Left kidney (tissue), 8 donors: Measurements from ENCODE around the gene NTSR2. TPM values are rescaled to one million over a fixed set of nuclear protein-coding genes. Genes with fewer than 3 reads are reported as not detected.

Experiments used
- DNase-seq: peaks from one replicate; pipeline ENCODE4 v3.0.0-alpha.2; 2013
- long read RNA-seq, 8 donors: transcript quantifications; one replicate each; lab custom pipeline, GENCODE V29; 2026
- polyA plus RNA-seq: library from polyadenylated mRNA; unstranded; fragments of 120-200 nt; gene quantifications from one replicate; pipeline ENCODE4 v1.2.1, GENCODE V29; 2013; ENCODE audit not compliant: insufficient read length

NTSR2 gene, protein sequence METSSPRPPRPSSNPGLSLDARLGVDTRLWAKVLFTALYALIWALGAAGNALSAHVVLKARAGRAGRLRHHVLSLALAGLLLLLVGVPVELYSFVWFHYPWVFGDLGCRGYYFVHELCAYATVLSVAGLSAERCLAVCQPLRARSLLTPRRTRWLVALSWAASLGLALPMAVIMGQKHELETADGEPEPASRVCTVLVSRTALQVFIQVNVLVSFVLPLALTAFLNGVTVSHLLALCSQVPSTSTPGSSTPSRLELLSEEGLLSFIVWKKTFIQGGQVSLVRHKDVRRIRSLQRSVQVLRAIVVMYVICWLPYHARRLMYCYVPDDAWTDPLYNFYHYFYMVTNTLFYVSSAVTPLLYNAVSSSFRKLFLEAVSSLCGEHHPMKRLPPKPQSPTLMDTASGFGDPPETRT
- not detected for polyA plus RNA-seq
- long read RNA-seq, donor 1 = 0 reads
- long read RNA-seq, donor 2 = 0 reads
- long read RNA-seq, donor 3 = 0 reads
- long read RNA-seq, donor 4 = 0 reads
- long read RNA-seq, donor 5 = 0 reads
- long read RNA-seq, donor 6 = 0 reads
- long read RNA-seq, donor 7 = 0 reads
- long read RNA-seq, donor 8 = 0 reads

DNA sequence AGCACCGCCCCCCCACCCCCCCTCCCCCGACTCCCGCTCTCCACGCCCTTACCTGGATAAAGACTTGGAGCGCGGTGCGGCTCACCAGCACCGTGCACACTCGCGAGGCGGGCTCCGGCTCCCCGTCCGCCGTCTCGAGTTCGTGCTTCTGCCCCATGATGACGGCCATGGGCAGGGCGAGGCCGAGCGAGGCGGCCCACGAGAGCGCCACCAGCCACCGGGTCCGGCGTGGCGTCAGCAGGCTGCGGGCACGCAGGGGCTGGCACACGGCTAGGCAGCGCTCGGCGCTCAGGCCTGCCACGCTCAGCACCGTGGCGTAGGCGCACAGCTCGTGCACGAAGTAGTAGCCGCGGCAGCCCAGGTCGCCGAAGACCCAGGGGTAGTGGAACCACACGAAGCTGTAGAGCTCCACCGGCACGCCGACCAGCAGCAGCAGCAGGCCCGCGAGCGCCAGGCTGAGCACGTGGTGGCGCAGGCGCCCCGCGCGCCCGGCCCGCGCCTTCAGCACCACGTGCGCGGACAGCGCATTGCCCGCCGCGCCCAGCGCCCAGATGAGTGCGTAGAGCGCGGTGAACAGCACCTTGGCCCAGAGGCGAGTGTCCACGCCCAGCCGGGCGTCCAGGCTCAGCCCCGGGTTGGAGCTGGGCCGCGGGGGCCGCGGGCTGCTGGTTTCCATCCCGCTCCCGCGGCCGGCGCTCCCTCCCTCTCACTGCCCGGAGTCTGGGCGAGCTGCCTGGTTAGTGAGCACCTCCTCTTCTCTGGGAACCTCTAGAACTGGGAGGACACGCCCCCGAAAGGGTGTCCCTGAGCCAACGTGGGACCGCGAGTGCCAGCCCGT lies at the start of gene NTSR2:
TSS of gene NTSR2 (minus strand) at position 742 of the 838 bp plus-strand sequence. CDS start at position 676, 66 bp downstream.
- DNase-seq = peak; percentile 77

DNA sequence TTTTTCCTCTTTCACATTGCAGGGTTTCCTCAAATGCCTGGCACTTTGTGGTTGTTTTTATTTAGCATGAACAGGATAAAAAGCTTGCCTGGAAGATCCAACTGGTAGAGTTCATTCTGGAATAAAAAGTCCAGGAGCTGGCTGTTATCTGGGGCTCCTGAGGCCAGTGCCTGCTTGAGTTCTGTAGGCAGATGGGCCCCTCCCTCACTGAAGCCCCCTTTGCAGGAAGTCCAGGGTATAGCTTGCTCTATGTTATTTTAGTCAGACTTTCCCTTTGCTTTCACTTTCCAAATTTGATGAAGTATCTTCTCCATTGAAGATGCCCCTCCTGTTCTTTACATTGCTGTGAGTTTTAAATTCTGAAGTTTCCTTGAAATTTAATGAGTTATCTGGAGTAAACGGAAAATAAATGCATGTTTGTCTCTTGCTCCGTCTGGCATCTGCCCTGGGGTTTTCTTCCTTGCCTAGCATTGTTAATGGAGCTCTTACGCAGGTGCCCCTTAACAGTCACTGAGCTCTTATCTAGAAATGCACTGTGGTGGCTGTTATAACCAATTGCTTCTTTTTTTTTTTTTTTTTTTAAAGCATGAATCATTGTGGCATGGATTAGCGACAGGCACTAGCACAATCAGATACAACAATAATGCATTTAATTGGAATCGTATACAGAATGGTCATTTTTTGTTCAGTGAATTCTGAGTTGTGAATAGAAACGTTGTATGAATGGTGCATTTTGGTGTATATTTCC lies 49.4 kb upstream of the NTSR2 start:
- no peak for DNase-seq

DNA sequence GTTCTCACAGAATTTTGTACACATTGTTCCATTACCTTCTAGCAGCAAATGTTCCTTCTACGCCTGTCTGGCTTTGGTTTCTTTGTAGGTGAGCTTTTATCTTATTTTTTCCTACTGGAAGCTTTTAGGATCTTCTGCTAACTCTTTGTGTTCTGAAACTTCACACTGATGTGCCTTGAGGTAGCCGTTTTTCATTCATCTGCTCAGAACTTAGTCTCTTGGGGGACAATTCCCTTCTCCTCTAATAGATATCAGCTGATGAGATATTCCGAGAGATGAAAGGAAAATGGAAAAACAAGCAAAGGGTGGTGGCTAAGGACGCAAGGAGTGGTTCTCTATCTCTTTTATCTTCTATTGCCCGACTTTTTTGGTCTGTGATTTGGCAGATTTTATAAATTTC lies 48.6 kb upstream of the NTSR2 start:
- DNase-seq = no peak

DNA sequence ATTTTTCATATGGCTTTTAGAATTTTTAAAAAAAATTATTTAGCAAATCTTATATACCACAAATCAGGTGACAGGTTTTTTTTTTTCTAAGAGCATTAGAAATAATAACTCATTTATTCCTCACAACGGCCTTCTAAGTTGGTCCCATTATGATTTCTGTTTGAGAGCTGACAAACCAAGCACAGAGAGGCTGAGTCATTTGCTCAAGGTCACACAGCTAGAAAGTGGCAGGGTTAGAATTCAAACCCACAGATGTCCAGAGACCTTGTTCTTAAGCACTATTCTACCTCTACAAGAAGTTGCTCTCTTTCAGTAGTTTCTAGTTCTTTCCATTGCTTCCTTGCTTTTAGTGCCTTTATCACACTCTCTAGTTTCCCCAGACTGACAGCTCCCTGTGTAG lies 47.6 kb upstream of the NTSR2 start:
- DNase-seq = no peak

DNA sequence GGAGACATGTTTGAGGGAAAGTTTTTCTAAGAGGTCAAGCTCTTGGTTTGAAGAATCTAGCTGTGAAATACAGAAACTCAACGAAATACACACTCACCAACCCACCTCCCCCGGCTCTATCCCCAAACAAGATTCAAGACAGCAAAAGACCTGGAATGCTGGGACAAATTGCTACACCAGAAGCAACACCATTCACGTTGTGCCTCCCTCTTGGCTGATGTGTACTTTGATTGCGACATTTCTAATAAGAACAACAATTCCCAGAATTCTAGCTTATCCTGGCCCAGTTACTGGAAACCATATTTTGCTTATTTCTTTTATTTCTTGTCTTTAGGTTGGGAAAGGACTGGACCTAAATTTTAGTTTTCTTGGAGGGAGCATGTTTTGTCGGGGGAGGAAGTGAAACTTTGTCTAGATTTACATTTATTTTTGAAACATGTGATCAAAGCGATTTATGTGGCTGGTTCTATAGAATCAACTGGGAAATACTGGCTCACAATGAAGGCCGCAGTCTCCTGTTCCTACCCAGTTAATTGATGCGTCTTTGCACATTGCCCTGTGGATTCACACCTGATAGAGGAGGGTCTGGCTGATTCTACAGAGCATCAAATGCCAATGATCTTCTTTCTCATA lies 46.8 kb upstream of the NTSR2 start:
- no peak for DNase-seq

DNA sequence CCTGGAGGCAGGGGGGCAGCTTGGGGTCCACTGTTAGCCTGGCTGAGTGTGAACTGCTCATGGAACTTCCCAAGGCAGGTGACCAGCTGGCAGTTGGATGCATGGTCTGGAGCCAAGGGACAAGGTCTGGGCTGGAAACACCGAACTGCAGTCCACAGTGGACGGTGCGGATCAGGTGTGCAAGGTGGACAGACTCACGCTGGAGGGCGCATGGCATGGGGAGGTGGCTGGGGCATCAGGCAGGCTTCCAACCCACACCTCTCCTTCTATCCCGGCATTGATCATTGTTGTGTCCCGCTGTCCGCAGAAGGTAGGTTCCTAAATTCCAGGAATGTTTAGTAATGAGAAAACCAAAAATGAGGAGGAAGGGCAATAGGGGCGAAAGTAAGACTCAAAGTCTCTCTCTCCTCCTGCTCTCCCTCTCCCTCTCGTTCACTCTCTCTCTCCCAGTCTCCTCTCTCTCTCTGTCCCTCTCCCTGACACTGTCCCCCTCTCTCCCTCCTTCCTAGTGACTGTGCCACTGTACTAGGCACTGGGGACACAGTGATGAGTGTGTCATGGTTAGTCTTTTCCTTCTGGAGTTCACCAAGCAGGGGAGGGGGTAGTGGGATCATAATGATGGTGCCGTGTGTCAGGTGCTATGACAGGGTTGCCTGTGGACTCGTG lies 46.1 kb upstream of the NTSR2 start:
- DNase-seq = no peak

DNA sequence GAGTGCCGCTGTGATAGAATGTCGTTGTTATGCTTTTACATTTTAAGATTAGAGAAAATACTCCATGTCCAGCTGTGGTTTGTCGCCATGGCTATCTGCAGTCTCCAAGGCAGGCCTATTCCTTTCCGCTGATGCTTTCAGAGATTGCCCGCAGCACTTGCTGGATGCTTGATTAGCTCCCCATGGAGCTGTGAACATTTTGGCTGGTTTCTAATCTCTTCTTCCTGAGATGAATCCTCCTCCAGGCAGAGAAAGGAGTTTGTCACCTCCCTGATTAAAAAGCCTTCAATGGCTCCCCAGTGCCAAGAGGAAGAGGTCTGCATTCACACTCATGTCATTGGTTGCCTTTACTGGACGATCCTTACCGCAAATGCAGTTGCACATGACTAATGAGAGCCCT lies 43.8 kb upstream of the NTSR2 start:
- DNase-seq = no peak

DNA sequence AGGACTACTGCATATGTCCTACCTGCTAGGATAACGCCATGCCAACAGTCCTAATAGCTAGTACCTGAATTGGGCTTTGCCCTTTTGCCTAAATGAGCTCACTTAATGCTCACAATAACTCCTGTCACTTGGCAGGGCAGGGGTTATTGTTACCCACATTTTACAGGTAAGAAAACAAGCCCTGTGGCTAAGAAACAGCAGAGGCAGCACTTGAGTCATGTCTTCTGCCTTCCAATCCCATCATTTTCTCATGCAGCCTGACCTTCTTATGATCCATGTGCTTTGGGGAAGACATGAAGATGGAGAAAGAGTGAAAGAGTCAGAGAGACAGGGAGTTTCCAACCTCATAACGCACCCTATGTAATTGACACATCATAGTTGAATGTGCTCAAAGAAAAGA lies 42.9 kb upstream of the NTSR2 start:
- DNase-seq = no peak

DNA sequence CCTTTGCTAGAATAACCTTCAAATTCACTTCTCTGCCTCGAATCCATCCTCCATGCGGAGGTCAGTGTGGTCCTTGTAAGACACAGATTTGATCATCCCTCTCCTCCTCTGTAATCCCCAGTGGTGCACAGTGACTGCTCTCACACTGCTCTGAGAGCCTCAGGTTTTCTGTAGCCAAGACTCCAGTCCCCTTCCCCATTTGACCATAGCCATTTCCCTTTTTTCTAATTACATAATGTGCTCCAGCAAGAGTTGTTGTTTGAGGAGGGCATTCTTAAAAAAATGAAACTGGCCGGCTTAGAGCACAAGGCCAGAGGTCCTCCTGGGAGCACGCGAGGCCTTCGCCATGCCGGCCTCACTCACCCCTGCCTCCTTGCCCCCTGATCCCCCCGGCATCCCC lies 41.8 kb upstream of the NTSR2 start:
- no peak for DNase-seq

DNA sequence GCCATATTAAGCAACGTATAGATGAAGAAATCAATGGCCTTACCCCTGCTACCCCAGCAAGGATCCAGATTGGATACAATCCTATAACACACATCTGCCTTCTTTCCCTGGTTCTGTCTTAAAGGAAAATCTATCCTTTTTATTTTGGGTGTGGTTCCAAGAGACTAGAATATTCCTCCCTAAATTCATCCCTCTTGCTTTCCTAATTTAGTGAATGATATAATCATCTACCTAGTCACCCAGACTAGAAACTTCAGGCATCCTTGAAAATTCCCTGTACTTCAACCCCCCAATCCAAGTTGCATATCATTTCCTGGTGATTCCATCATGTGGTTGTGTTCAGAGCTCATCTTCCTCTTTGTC lies 41.3 kb upstream of the NTSR2 start:
- no peak for DNase-seq

DNA sequence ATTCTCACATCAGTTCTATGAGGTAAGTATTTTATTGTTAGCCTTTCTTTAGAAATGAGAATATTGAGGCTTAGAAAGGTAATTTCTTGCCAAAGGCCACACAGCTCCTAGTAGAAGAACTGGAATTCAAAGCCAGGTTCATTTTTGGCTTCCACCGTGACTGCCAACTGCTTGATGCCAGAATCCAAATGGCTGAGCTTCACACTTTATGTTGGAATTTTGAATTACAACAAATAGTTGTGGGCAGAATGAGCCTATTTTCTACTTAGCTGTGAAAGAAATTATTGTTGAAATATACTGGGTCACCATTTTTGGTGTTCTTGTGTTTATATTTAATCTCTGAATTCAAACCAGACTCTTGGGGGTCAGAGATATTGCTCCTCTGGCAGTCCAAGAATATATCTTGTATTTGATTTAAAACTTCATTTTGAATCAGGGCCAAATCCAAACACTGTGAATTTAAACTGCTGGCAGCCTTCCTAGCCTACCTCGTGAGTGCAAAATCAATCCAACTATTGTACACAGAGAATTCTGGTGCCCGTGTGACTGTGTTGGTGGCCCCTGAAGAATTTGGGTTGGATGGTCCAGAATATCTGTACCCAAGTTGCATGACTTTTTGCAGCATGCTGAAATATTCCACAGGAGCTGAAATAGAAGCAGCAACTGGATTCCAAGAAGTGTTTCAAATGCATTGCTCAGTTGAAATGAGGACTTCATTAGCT lies 40.8 kb upstream of the NTSR2 start:
- DNase-seq = no peak

DNA sequence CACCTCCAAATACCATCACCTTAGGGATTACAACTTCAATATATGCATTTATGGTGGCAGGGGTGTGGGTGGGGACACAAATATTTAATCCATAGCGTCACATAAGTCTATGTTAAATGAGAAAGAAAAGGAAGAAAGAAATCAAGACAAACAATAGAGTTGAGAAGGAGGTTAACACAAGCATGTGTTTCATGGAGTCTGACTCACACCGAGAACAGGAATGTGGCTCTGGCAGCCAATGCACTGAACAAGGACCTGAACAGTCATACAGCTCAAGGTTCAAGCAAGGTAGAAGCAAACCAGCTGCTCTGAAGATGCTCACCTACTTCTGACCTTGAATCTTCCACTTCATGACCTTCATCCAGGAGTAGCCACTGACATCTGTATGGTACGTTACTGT lies 40.2 kb upstream of the NTSR2 start:
- DNase-seq = no peak

DNA sequence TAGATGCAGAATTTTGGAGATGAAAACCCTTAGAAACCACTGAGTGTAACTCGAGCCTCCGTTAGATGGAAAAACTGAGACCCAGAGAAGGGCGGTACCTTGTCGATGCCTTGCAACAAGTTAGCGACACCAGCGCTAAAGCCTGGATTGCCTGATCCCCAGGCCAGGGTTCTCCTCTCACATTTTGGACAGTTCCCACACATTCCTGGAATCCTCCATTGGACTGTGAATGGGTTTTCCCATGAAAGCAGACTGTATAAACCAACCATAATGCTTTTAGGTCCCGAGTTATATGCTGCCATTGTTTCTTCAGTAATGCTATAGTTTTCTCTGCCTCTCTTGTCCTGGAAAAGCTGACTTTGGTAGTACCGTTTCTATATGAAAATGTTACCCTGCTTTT lies 39.3 kb upstream of the NTSR2 start:
- no peak for DNase-seq

DNA sequence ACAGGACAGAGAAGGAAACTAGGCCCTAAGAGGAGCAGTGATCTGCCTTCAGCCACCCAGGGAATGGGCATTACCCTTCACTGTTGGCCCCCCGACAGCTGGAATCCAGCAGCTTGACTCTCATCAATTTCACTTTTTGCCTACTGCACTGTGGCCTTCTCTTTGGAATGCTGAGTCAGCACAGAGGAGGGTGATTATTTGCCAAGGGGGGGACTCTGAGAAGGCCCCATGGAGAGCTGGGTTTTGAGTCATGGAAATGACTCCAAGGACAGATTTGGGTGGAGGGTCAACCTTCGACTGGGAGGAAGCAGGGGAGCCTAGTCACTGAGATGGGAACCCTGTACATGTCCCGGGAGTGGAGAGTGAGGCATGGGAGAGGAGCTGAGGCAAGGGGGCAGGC lies 38.1 kb upstream of the NTSR2 start:
- no peak for DNase-seq

DNA sequence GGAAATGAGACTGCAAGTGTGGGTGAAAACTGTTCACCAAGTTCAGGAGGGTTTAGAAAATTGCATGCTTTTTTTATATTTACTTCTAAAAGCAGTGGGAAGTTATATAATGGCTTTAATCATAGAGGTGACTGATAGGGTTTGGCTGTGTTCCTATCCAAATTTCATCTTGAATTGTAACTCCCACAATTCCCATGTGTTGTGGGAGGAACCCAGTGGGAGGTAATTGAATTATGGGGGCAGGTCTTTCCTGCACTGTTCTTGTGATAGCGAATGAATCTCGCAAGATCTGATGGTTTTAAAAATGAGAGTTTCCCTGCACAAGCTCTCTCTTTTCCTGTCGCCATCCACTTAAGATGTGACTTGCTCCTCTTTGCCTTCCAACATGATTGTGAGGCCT lies 35.7 kb upstream of the NTSR2 start:
- no peak for DNase-seq

DNA sequence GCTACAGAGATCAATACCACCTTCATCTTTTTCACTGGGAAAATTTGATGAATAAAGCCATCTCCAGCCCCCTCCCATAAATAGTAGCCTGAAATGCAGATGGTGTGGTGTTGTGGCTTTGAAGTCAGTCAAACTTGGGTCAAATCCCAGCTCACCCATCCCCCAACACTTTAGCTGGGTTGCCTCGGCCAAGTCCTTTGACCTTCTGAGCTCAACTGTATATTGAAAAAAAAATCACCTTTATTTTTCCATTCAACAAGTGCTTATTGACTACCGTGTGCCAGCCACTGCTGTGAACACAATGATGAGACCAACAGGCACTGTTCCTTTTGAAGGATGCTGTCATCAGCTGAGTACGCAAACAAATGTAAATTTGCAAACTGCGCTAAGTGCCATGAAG lies 35.1 kb upstream of the NTSR2 start:
- no peak for DNase-seq

DNA sequence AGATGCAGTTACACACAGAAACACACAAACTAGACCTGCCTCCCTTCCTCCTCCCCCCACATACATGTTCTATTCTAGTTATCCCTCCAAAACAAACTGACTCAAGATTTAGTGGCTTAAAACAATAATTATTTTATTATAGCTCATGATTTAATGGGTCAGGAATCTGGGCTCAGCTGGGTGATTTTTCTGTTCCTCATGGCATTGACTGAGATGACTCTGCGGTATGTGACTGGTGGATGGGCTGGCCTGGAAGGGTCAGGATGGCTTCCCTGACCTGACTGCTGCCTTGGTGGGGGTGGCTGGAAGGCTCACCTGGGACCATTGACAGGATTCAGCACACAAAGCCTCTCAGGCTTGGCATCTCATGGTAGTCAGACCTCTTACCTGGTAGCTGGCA lies 33.7 kb upstream of the NTSR2 start:
- no peak for DNase-seq

DNA sequence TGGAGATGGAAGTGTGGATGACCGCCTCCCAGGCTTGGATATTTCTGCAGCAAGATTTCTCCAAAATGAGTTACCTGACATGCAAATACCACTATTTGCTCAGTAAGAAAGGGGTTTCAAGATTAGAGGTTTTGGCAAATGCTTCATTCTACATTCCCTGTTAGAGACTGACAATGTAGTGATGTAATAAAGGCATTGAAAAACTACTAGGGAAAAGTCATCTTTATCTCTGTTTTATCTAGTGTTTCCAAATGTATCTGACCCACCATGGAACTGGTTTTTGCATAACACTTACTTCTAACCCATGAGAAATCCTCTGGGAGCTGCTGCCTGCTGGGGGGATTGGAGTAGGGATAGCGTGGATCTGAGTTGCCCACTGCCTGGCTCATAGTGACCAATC lies 33.0 kb upstream of the NTSR2 start:
- DNase-seq = no peak

DNA sequence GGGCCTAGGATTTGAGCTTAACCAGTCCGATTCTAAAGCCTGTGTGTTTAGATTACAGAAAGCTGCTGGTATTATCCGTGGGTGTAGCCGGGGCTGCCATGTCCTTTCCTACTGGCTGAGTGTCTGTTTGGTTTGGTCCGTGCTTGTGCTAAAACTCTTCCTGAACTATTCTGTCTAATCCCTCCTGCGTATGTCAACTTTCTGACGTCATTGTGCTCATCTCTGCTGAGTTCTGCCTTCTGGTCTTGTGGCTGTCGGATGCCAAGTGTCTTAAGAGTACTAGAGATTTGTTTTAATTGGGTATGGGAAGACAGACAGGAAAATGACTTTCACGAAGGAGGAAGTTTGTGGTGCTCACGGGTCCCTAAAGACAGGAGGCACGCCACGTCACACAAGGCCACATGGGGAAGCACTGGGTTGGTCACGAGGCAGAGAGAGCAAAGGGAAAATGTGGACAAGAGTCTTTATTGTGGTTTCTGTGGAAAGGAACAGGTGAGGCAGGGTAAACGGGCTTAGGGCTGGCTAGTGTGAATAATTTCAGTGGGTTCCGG lies 31.8 kb upstream of the NTSR2 start:
- DNase-seq = no peak

DNA sequence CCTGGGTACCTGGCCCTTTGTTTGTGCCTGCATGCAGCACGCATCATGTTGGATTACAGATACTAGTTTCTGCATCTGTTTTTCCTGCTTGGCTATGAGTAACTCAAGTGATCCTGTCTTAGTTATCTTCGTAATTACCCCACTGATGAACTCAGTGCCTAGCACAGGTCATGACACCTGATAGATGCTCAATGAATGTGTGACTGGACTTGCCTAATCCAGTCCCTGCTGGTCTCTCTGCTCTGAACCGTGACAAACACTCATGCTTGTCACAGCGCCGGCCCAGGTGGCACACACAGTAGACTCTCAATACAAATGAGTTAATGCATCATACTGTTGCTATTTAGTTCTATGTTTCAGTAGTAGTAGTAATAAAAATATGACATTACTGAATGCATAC lies 31.2 kb upstream of the NTSR2 start:
- DNase-seq = no peak
